Measurements from ENCODE around the gene CEP72.

CEP72 gene

DNA sequence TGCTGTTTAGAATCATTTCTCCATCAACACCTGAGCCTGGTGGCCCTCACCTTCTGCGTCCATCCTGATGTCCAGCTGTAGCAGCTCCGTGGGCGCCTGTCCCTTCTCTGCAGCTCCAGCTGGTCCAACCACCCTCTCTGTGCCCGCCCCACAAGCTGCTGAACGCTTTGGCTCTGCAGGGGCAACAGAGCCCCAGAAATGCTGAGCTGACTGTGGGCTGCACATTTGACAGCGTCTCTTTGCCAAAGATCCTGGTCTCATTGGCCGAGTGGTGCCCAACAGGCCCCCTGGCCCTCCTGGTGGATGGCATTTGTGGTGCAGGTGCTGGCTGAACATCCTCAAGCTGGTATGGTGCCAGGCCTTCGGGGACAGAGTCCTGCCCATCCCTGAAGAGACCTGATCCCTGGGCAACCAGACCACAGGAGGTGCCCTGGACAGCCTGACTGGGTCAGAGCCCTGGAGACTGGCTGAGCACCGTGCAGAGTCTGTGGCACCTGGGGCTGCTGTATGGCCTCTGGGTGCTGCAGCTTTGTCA, 25.3 kb upstream of the CEP72 start:
- no peak overlapping the region for H3K27ac ChIP-seq (ENCODE audit: low read length)
- no peak overlapping the region for H3K9ac ChIP-seq (ENCODE audit: low read length)
- TF ChIP-seq, protein P1, sequence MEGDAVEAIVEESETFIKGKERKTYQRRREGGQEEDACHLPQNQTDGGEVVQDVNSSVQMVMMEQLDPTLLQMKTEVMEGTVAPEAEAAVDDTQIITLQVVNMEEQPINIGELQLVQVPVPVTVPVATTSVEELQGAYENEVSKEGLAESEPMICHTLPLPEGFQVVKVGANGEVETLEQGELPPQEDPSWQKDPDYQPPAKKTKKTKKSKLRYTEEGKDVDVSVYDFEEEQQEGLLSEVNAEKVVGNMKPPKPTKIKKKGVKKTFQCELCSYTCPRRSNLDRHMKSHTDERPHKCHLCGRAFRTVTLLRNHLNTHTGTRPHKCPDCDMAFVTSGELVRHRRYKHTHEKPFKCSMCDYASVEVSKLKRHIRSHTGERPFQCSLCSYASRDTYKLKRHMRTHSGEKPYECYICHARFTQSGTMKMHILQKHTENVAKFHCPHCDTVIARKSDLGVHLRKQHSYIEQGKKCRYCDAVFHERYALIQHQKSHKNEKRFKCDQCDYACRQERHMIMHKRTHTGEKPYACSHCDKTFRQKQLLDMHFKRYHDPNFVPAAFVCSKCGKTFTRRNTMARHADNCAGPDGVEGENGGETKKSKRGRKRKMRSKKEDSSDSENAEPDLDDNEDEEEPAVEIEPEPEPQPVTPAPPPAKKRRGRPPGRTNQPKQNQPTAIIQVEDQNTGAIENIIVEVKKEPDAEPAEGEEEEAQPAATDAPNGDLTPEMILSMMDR (IDR thresholded peaks at IDR 0.05; ENCODE audit: low read depth, low read length): no peak
- no peak for TF ChIP-seq EZH2phosphoT487 (IDR thresholded peaks at IDR 0.05; ENCODE audit: low read depth)
- H3K9me3 ChIP-seq (ENCODE audit: insufficient read depth, low read length): no peaks in the 10 kb centered on the region
- H4K20me1 ChIP-seq (ENCODE audit: insufficient read depth, low read length): no peaks in the 10 kb centered on the region
- no peaks in the 10 kb centered on the region; the same call in 1 of the 2 replicates for H3K27me3 ChIP-seq (ENCODE audit: low read depth, low read length)
- H3K79me2 ChIP-seq (ENCODE audit: low read length): no peaks in the 10 kb centered on the region
- H2AFZ ChIP-seq (ENCODE audit: low read depth, low read length): no peak overlapping the region
- no peaks in the 10 kb centered on the region for H3K36me3 ChIP-seq (replicated peaks; ENCODE audit: low read depth, low read length)
- H3K4me3 ChIP-seq (ENCODE audit: low read length): no peak overlapping the region
- H3K4me1 ChIP-seq (ENCODE audit: low read length): no peaks in the 10 kb centered on the region
- no peak overlapping the region for H3K4me2 ChIP-seq (ENCODE audit: low read length)

GRCh38 chr5:587403-587802, 24.7 kb upstream of the CEP72 start:
- TF ChIP-seq EZH2phosphoT487 (IDR thresholded peaks at IDR 0.05; ENCODE audit: low read depth): no peak
- TF ChIP-seq, protein P1 (IDR thresholded peaks at IDR 0.05; ENCODE audit: low read depth, low read length): no peak
- Histone ChIP-seq H3K9ac (ENCODE audit: low read length) (no peak overlapping the region), H3K27ac (ENCODE audit: low read length) (no peak overlapping the region), H3K9me3 (ENCODE audit: insufficient read depth, low read length) (no peaks in the 10 kb centered on the region), H3K4me1 (ENCODE audit: low read length) (no peaks in the 10 kb centered on the region), H2AFZ (ENCODE audit: low read depth, low read length) (no peak overlapping the region), H3K36me3 (replicated peaks; ENCODE audit: low read depth, low read length) (no peaks in the 10 kb centered on the region), H3K4me2 (ENCODE audit: low read length) (no peak overlapping the region), H3K79me2 (ENCODE audit: low read length) (no peaks in the 10 kb centered on the region), H4K20me1 (ENCODE audit: insufficient read depth, low read length) (no peaks in the 10 kb centered on the region), H3K27me3 (ENCODE audit: low read depth, low read length) (no peaks in the 10 kb centered on the region; the same call in 1 of the 2 replicates), H3K4me3 (ENCODE audit: low read length) (no peak overlapping the region)

DNA sequence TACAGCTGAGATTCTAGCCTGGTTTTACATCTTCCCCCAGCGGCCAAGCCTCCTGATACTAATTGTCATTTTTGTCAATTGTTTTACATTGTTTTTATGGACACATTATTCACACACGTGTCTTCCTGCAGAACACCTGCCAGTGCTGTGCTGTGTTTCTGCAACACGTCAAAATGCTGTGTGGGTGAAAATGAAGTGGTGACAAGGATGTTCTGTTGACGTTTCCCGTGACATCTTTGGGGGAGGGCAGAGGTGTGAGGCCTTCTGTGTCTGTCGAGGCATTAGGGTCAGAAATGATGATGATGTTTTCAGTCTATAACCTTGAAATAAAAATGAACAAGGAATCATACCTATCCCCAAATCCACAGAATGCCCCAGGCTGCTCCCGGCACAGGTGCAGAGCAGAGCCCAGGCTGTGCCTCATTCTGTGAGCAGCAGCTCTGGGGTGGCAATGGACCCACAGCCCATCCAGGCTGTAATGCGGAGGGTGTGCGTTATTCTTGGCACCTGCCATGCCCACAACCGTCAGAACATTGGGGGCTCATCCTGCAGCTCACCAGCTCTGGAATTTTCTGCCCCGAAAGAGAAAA, 23.6 kb upstream of the CEP72 start:
- no peaks in the 10 kb centered on the region for H4K20me1 ChIP-seq (ENCODE audit: insufficient read depth, low read length)
- H3K4me1 ChIP-seq (ENCODE audit: low read length): no peaks in the 10 kb centered on the region
- no peak overlapping the region for H3K4me2 ChIP-seq (ENCODE audit: low read length)
- TF ChIP-seq EZH2phosphoT487 (IDR thresholded peaks at IDR 0.05; ENCODE audit: low read depth): no peak
- TF ChIP-seq, protein P1 (IDR thresholded peaks at IDR 0.05; ENCODE audit: low read depth, low read length): no peak
- no peaks in the 10 kb centered on the region; the same call in 1 of the 2 replicates for H3K27me3 ChIP-seq (ENCODE audit: low read depth, low read length)
- no peak overlapping the region for H2AFZ ChIP-seq (ENCODE audit: low read depth, low read length)
- H3K4me3 ChIP-seq (ENCODE audit: low read length): no peak overlapping the region
- H3K9me3 ChIP-seq (ENCODE audit: insufficient read depth, low read length): no peaks in the 10 kb centered on the region
- no peaks in the 10 kb centered on the region for H3K79me2 ChIP-seq (ENCODE audit: low read length)
- no peak overlapping the region for H3K27ac ChIP-seq (ENCODE audit: low read length)
- no peaks in the 10 kb centered on the region for H3K36me3 ChIP-seq (replicated peaks; ENCODE audit: low read depth, low read length)
- no peak overlapping the region for H3K9ac ChIP-seq (ENCODE audit: low read length)

GRCh38 chr5:589173-589572, 23.0 kb upstream of the CEP72 start:
- H3K27me3 ChIP-seq (ENCODE audit: low read depth, low read length): no peaks in the 10 kb centered on the region; the same call in 1 of the 2 replicates

More at GRCh38 chr5:589173-589572, 23.0 kb upstream of the CEP72 start:
- Histone ChIP-seq H3K9me3 (ENCODE audit: insufficient read depth, low read length) (no peaks in the 10 kb centered on the region), H4K20me1 (ENCODE audit: insufficient read depth, low read length) (no peaks in the 10 kb centered on the region), H3K27ac (ENCODE audit: low read length) (no peak overlapping the region), H3K36me3 (replicated peaks; ENCODE audit: low read depth, low read length) (no peaks in the 10 kb centered on the region), H3K4me2 (ENCODE audit: low read length) (no peak overlapping the region), H2AFZ (ENCODE audit: low read depth, low read length) (no peak overlapping the region), H3K79me2 (ENCODE audit: low read length) (no peaks in the 10 kb centered on the region), H3K4me3 (ENCODE audit: low read length) (no peak overlapping the region), H3K4me1 (ENCODE audit: low read length) (no peaks in the 10 kb centered on the region), H3K9ac (ENCODE audit: low read length) (no peak overlapping the region)
- no peak for TF ChIP-seq EZH2phosphoT487 (IDR thresholded peaks at IDR 0.05; ENCODE audit: low read depth)
- TF ChIP-seq, protein P1 (IDR thresholded peaks at IDR 0.05; ENCODE audit: low read depth, low read length): no peak

Measured in OCI-LY3 (cell line).